PC-9 (cell line): ENCODE measurements around the gene CAMTA1.

Source experiments
- EZH2 ChIP-seq: fragments of 200-600 bp; sonication (generic); IDR thresholded peaks from 2 replicates; pipeline ENCODE4 v1.8.0; 2017; ENCODE audit warnings: antibody characterized with exemption, low read depth
- TF ChIP-seq, protein P1 (sequence below): fragments of 200-600 bp; sonication (generic); conservative IDR thresholded peaks from 2 replicates; pipeline ENCODE4 v1.6.1; 2017; ENCODE audit warnings: mixed run types, antibody characterized with exemption, mild to moderate bottlenecking, moderate library complexity

DNA sequence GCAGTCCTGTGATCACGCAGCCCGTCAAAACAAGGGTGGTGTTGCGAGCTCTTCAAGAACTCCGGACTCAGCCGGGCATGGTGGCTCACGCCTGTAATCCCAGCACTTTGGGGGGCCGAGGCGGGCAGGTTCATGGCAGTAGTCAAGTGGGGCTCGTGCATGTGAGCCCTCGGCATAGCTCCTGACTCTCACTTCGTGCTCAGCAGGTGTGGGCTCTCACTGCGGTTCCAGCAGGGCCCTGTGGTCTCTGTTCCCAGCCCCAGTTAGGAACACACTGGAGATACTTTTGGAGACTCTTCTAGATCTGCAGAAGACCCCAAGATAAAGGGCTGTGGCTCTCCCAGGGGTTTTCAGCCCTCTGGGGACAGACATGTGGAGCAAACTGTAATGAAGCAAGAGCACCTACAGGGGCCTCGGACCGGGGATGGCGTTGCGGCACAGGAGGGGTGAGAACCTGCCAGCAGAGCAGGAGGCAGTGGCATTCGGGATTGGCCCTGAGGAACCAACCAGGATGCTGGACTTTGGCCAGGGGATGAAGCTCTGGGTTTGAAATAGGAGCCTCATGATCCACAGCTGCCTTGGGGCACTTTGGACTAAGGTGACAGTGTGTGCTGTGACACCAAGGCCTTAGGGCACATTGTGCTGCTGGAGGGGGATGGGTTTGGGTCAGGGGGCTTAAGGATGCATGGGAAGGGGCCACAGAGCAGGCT is 443.2 kb downstream of the CAMTA1 start:
- no peak for TF ChIP-seq EZH2
- TF ChIP-seq, protein P1, sequence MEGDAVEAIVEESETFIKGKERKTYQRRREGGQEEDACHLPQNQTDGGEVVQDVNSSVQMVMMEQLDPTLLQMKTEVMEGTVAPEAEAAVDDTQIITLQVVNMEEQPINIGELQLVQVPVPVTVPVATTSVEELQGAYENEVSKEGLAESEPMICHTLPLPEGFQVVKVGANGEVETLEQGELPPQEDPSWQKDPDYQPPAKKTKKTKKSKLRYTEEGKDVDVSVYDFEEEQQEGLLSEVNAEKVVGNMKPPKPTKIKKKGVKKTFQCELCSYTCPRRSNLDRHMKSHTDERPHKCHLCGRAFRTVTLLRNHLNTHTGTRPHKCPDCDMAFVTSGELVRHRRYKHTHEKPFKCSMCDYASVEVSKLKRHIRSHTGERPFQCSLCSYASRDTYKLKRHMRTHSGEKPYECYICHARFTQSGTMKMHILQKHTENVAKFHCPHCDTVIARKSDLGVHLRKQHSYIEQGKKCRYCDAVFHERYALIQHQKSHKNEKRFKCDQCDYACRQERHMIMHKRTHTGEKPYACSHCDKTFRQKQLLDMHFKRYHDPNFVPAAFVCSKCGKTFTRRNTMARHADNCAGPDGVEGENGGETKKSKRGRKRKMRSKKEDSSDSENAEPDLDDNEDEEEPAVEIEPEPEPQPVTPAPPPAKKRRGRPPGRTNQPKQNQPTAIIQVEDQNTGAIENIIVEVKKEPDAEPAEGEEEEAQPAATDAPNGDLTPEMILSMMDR: no peak
